ENCODE measurements around the gene ITPKB.
"Not testable (repeated sequence)": the region's sequence is repeated elsewhere in the genome, so short reads cannot be mapped to it uniquely, and the experiment has no call there.

Gene ITPKB

GRCh38 chr1:226634611-226635246 lies 104.4 kb downstream of the ITPKB start:
- no peak for DNase-seq

GRCh38 chr1:226634166-226634588 lies 104.9 kb downstream of the ITPKB start:
- peak; percentile 67 to 76 (median 75) for DNase-seq

- DNase-seq: no peak
Measured at GRCh38 chr1:226633541-226634165, 105.4 kb downstream of the ITPKB start.

- DNase-seq: no peak
Measured at GRCh38 chr1:226632922-226633351, 106.1 kb downstream of the ITPKB start.

GRCh38 chr1:226632169-226632879 lies 106.8 kb downstream of the ITPKB start:
- DNase-seq: no peak

GRCh38 chr1:226631229-226632000 lies 107.7 kb downstream of the ITPKB start:
- DNase-seq: no peak

GRCh38 chr1:226630592-226630991 lies 108.5 kb downstream of the ITPKB start:
- no peak for DNase-seq

GRCh38 chr1:226629896-226630550 lies 109.1 kb downstream of the ITPKB start:
- no peak for DNase-seq

- no peak for DNase-seq
Measured at GRCh38 chr1:226629210-226629895, 109.7 kb downstream of the ITPKB start.

- no peak for DNase-seq
Measured at GRCh38 chr1:226628612-226629155, 110.4 kb downstream of the ITPKB start.

- no peak for DNase-seq
Measured at GRCh38 chr1:226627924-226628611, 111.0 kb downstream of the ITPKB start.

GRCh38 chr1:226627050-226627755 lies 111.9 kb downstream of the ITPKB start:
- DNase-seq: no peak

GRCh38 chr1:226626577-226626956 lies 112.5 kb downstream of the ITPKB start:
- DNase-seq: peak; percentile 51 to 86 (median 66)

- DNase-seq: no peak
Measured at GRCh38 chr1:226625832-226626576, 113.1 kb downstream of the ITPKB start.

- DNase-seq: no peak
Measured at GRCh38 chr1:226625326-226625725, 113.8 kb downstream of the ITPKB start.

GRCh38 chr1:226624526-226624925 lies 114.6 kb downstream of the ITPKB start:
- no peak for DNase-seq

GRCh38 chr1:226622012-226622411 lies 117.1 kb downstream of the ITPKB start:
- DNase-seq: no peak

- no peak for DNase-seq
Measured at GRCh38 chr1:226619031-226619430, 120.1 kb downstream of the ITPKB start.

GRCh38 chr1:226618380-226618779 lies 120.7 kb downstream of the ITPKB start:
- no peak for DNase-seq

- not testable (repeated sequence) for DNase-seq
Measured at GRCh38 chr1:226617719-226618118, 121.4 kb downstream of the ITPKB start.
